Activated CD4-positive, CD25-positive, alpha-beta regulatory T cell (primary cell): ENCODE measurements around the gene OSBPL10.

ENCODE experiments used
- DNase-seq, 4 experiments: peaks; one replicate each; lab custom pipeline; 2025; lab: John Stamatoyannopoulos, UW

OSBPL10 gene

GRCh38 chr3:31614162-31614921 lies 366.7 kb downstream of the OSBPL10 start:
- DNase-seq: no peak

- no peak for DNase-seq
These were observed 367.4 kb downstream of the OSBPL10 start for GRCh38 chr3:31613654-31614053.

DNA sequence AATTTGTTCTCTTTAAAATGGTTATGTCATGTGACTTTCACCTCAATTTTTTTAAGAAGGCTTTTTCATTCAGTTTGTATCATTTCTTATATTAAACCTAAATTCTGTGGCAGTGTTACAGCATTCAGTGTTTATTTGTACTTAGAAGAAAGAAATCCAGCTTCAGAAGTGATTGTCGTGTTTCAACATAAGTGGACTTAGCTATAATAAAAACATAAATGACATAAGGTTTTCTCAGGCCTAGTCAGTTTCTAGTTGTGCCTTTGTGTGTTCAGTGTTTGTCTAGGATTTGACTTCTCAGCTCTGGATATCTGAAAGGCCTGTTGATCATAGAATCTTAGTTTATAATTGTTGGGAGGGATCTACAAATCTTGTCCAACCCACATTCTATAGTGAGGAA lies 367.9 kb downstream of the OSBPL10 start:
- DNase-seq: no peak
